ENCODE results near the gene HYAL4.
"Not testable (repeated sequence)": the region's sequence is repeated elsewhere in the genome, so short reads cannot be mapped to it uniquely, and the experiment has no call there.

HYAL4 gene

GRCh38 chr7:123846217-123846891, 1.4 kb downstream of the HYAL4 start:
- DNase-seq (ENCODE audit: low read depth), result no peak

GRCh38 chr7:123847868-123848267, 2.9 kb downstream of the HYAL4 start:
- DNase-seq (ENCODE audit: low read depth), result no peak

GRCh38 chr7:123849855-123850254, 4.9 kb downstream of the HYAL4 start:
- DNase-seq (ENCODE audit: low read depth), result no peak

- DNase-seq (ENCODE audit: low read depth), result not testable (repeated sequence)
Measured at GRCh38 chr7:123851404-123851803, 6.4 kb downstream of the HYAL4 start.

GRCh38 chr7:123854291-123854690, 9.3 kb downstream of the HYAL4 start:
- DNase-seq (ENCODE audit: low read depth), result not testable (repeated sequence)

- not testable (repeated sequence) for DNase-seq (ENCODE audit: low read depth)
Measured at GRCh38 chr7:123856428-123856827, 11.5 kb downstream of the HYAL4 start.

- no peak for DNase-seq (ENCODE audit: low read depth)
Measured at GRCh38 chr7:123860848-123861247, 15.9 kb downstream of the HYAL4 start.

GRCh38 chr7:123862775-123863174, 17.8 kb downstream of the HYAL4 start:
- no peak for DNase-seq (ENCODE audit: low read depth)

- DNase-seq (ENCODE audit: low read depth), result no peak
Measured at GRCh38 chr7:123863461-123863860, 18.5 kb downstream of the HYAL4 start.

- DNase-seq (ENCODE audit: low read depth), result no peak
Measured at GRCh38 chr7:123864012-123864411, 19.0 kb downstream of the HYAL4 start.

- no peak for DNase-seq (ENCODE audit: low read depth)
Measured at GRCh38 chr7:123864436-123864835, 19.5 kb downstream of the HYAL4 start.

- DNase-seq (ENCODE audit: low read depth), result no peak
Measured at GRCh38 chr7:123864966-123865365, 20.0 kb downstream of the HYAL4 start.

GRCh38 chr7:123865517-123866117, 20.6 kb downstream of the HYAL4 start:
- DNase-seq (ENCODE audit: low read depth), result no peak

GRCh38 chr7:123867225-123867624, 22.3 kb downstream of the HYAL4 start:
- DNase-seq (ENCODE audit: low read depth), result no peak

GRCh38 chr7:123871998-123872867, 27.3 kb downstream of the HYAL4 start:
- DNase-seq (ENCODE audit: low read depth), result no peak

GRCh38 chr7:123872908-123873307, 27.9 kb downstream of the HYAL4 start:
- DNase-seq (ENCODE audit: low read depth), result no peak

GRCh38 chr7:123876557-123877256, 31.7 kb downstream of the HYAL4 start:
- DNase-seq (ENCODE audit: low read depth), result no peak

GRCh38 chr7:123879628-123880027, 34.7 kb downstream of the HYAL4 start:
- no peak for DNase-seq (ENCODE audit: low read depth)

GRCh38 chr7:123881300-123881699, 36.3 kb downstream of the HYAL4 start:
- DNase-seq (ENCODE audit: low read depth), result no peak

- DNase-seq (ENCODE audit: low read depth), result no peak
Measured at GRCh38 chr7:123883154-123883553, 38.2 kb downstream of the HYAL4 start.

GRCh38 chr7:123888192-123888591, 43.2 kb downstream of the HYAL4 start:
- DNase-seq (ENCODE audit: low read depth), result no peak

- DNase-seq (ENCODE audit: low read depth), result not testable (repeated sequence)
Measured at GRCh38 chr7:123894753-123895152, 49.8 kb downstream of the HYAL4 start.
